ENCODE data around the gene PCYT2.
"Not testable (repeated sequence)": the region's sequence is repeated elsewhere in the genome, so short reads cannot be mapped to it uniquely, and the experiment has no call there.

PCYT2 gene
- 9.3 to 75.2 (median 33.9) reads per million in 18 experiments for total RNA-seq

GRCh38 chr17:81911277-81911961 lies at the start of gene PCYT2:
Gene PCYT2 (minus strand): TSS chr17:81911399. CDS start chr17:81911355, 44 bp downstream.
- peak; percentile 79 to 90 for DNase-seq

- no peak for DNase-seq
These were observed 49.1 kb upstream of the PCYT2 start for GRCh38 chr17:81960130-81960958.

GRCh38 chr17:81959362-81960129 lies 48.3 kb upstream of the PCYT2 start:
- peak; percentile 61 to 69 for DNase-seq

- no peak for DNase-seq
These were observed 47.6 kb upstream of the PCYT2 start for GRCh38 chr17:81958633-81959342.

- DNase-seq, result no peak
These were observed 46.7 kb upstream of the PCYT2 start for GRCh38 chr17:81957691-81958432.

- DNase-seq, result no peak
These were observed 45.7 kb upstream of the PCYT2 start for GRCh38 chr17:81956607-81957589.

GRCh38 chr17:81955756-81956544 lies 44.8 kb upstream of the PCYT2 start:
- DNase-seq, result no peak

- DNase-seq, result no peak
These were observed 44.0 kb upstream of the PCYT2 start for GRCh38 chr17:81955058-81955681.

- no peak for DNase-seq
These were observed 43.2 kb upstream of the PCYT2 start for GRCh38 chr17:81954131-81955057.

- DNase-seq, result not testable (repeated sequence)
These were observed 42.2 kb upstream of the PCYT2 start for GRCh38 chr17:81953443-81953842.

GRCh38 chr17:81952792-81953228 lies 41.6 kb upstream of the PCYT2 start:
- DNase-seq, result no peak

GRCh38 chr17:81951785-81952684 lies 40.8 kb upstream of the PCYT2 start:
- DNase-seq, result no peak

- no peak for DNase-seq
These were observed 39.3 kb upstream of the PCYT2 start for GRCh38 chr17:81950501-81950900.

GRCh38 chr17:81948635-81949378 lies 37.6 kb upstream of the PCYT2 start:
- no peak for DNase-seq

- DNase-seq, result no peak
These were observed 36.0 kb upstream of the PCYT2 start, which contains the start of gene MYADML2 for GRCh38 chr17:81947189-81947588. Gene MYADML2 (minus strand): TSS chr17:81947233. CDS start chr17:81941741, 5,492 bp downstream.

- no peak for DNase-seq
These were observed 33.7 kb upstream of the PCYT2 start for GRCh38 chr17:81944858-81945257.

Measured in inflammatory macrophage (primary cell).